ENCODE data around the gene ARHGEF11.

The ARHGEF11 gene

GRCh38 chr1:156998840-156999500 lies 46.6 kb downstream of the ARHGEF11 start:
- DNase-seq: no peak

- DNase-seq: no peak
Measured at GRCh38 chr1:156998301-156998700, 47.2 kb downstream of the ARHGEF11 start.

- no peak for DNase-seq
Measured at GRCh38 chr1:156995412-156995811, 50.1 kb downstream of the ARHGEF11 start.

GRCh38 chr1:156994277-156994676 lies 51.3 kb downstream of the ARHGEF11 start:
- no peak for DNase-seq

GRCh38 chr1:156993426-156994147 lies 52.0 kb downstream of the ARHGEF11 start:
- no peak for DNase-seq

GRCh38 chr1:156992215-156992614 lies 53.3 kb downstream of the ARHGEF11 start:
- DNase-seq: no peak

- DNase-seq: no peak
Measured at GRCh38 chr1:156987715-156988114, 57.8 kb downstream of the ARHGEF11 start.

GRCh38 chr1:156980551-156980950 lies 65.0 kb downstream of the ARHGEF11 start:
- DNase-seq: no peak

GRCh38 chr1:156975084-156975483 lies 70.5 kb downstream of the ARHGEF11 start:
- no peak for DNase-seq

- DNase-seq: no peak
Measured at GRCh38 chr1:156973417-156973816, 72.1 kb downstream of the ARHGEF11 start.

- DNase-seq: no peak
Measured at GRCh38 chr1:156970017-156970416, 75.5 kb downstream of the ARHGEF11 start.

GRCh38 chr1:156969496-156969895 lies 76.0 kb downstream of the ARHGEF11 start:
- no peak for DNase-seq

GRCh38 chr1:156964441-156964840 lies 81.1 kb downstream of the ARHGEF11 start:
- DNase-seq: no peak

- peak; percentile 29 for DNase-seq
Measured at GRCh38 chr1:156963621-156964020, 81.9 kb downstream of the ARHGEF11 start.

GRCh38 chr1:156961709-156962108 lies 83.8 kb downstream of the ARHGEF11 start:
- peak; percentile 51 for DNase-seq

- no peak for DNase-seq
Measured at GRCh38 chr1:156959925-156960324, 85.6 kb downstream of the ARHGEF11 start.

GRCh38 chr1:156959414-156959813 lies 86.1 kb downstream of the ARHGEF11 start:
- DNase-seq: no peak

- no peak for DNase-seq
Measured at GRCh38 chr1:156958247-156958714, 87.3 kb downstream of the ARHGEF11 start.

GRCh38 chr1:156957634-156958033 lies 87.9 kb downstream of the ARHGEF11 start:
- DNase-seq: no peak

- DNase-seq: no peak
Measured at GRCh38 chr1:156956333-156956732, 89.2 kb downstream of the ARHGEF11 start.

GRCh38 chr1:156953571-156953970 lies 92.0 kb downstream of the ARHGEF11 start:
- no peak for DNase-seq

- no peak for DNase-seq
Measured at GRCh38 chr1:156951371-156951770, 94.2 kb downstream of the ARHGEF11 start.

GRCh38 chr1:156949127-156949526 lies 96.4 kb downstream of the ARHGEF11 start:
- DNase-seq: no peak

GRCh38 chr1:156948708-156949107 lies 96.8 kb downstream of the ARHGEF11 start:
- no peak for DNase-seq

All from stimulated activated CD4-positive, alpha-beta T cell treated with anti-CD3 and anti-CD28 coated beads, Interleukin-1b, Interleukin-23, amount 100 ng/mL, for 48 hours (primary cell).